GM19397 (cell line): ENCODE data around the gene KMT2D.

ENCODE experiments used
- ATAC-seq: cut with Tn5 transposase; IDR thresholded peaks from one replicate; pipeline ENCODE4 v1.9.1; 2021; ENCODE audit warnings: mild to moderate bottlenecking, moderate library complexity; ENCODE audit not compliant: unreplicated experiment

KMT2D gene, protein sequence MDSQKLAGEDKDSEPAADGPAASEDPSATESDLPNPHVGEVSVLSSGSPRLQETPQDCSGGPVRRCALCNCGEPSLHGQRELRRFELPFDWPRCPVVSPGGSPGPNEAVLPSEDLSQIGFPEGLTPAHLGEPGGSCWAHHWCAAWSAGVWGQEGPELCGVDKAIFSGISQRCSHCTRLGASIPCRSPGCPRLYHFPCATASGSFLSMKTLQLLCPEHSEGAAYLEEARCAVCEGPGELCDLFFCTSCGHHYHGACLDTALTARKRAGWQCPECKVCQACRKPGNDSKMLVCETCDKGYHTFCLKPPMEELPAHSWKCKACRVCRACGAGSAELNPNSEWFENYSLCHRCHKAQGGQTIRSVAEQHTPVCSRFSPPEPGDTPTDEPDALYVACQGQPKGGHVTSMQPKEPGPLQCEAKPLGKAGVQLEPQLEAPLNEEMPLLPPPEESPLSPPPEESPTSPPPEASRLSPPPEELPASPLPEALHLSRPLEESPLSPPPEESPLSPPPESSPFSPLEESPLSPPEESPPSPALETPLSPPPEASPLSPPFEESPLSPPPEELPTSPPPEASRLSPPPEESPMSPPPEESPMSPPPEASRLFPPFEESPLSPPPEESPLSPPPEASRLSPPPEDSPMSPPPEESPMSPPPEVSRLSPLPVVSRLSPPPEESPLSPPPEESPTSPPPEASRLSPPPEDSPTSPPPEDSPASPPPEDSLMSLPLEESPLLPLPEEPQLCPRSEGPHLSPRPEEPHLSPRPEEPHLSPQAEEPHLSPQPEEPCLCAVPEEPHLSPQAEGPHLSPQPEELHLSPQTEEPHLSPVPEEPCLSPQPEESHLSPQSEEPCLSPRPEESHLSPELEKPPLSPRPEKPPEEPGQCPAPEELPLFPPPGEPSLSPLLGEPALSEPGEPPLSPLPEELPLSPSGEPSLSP (N-terminal part only)

GRCh38 chr12:49060237-49061156 lies at the start of gene KMT2D:
Gene KMT2D (minus strand): TSS chr12:49060794. CDS start chr12:49055324, 5,470 bp downstream.
- ATAC-seq = peak; percentile 53

- peak; percentile 6 for ATAC-seq
Observed at GRCh38 chr12:49109641-49110463, 49.3 kb upstream of the KMT2D start.

- no peak for ATAC-seq
Observed at GRCh38 chr12:49108958-49109404, 48.4 kb upstream of the KMT2D start.

DNA sequence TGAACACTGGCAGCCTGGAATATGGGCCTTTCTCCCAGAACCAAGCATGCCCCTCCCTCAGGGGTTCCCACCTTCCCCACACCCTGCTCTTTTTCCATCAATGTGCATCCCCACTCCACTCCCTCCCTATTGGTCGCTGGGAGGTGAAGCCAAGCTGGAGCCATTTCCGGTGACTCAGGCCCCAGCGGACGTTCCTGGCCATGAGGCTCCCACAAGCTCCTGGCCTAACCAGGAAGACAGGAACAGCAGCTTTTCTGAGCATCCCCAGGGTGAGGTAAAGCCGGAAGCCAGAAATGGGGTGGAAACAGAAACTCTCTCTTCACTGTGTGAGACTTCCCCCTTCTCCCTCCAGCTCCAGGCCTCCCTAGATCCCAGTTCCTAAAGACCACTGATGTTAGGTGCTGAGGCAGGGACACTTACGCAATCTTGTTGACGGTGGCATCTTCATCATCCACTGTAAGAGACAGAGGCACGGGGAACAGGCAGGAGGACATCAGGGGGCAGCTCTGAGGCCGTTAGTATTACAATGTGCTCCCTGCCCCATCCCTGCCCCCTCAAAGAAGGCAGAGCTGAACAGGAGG lies 45.0 kb upstream of the KMT2D start:
- no peak for ATAC-seq

DNA sequence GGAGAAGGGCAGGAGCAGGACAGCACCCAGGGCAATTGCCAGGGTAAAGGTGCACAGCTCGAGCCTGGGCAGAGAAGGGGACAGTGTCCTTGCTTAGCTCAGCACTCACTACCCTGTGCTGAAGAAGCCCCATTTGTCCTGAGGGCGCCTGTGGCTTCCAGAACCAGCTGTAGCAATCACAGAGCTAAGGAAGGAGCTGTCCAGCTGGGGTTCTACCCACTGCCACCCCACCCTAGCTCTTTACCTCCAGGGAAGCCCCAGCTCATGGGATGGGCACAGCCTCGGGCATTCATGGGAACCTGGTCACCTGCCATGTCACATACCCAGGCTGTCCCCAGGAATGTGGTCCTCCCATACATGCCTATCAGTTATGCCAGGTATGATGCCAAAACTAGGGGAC lies 44.2 kb upstream of the KMT2D start:
- no peak for ATAC-seq

DNA sequence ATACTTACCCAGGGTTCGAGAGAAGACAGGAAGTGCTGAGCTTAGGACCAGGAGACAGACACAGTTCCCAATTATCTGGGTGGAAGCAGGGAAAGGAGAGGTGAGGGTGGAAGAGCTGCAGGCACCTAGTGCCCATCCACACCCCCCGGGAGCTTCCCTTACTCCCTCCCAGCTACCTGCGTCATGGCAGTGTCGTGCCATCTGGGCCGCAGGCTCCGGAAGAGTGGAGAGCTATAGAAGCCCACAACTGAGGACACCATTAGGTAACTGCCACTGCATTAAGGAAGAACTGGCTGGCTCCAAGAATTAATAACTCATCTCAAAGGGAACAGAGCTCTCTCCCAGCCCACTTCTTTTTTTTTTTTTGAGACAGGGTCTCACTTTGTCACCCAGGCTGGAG lies 39.8 kb upstream of the KMT2D start:
- ATAC-seq = no peak

- ATAC-seq = no peak
Observed at GRCh38 chr12:49098703-49099102, 38.1 kb upstream of the KMT2D start.

DNA sequence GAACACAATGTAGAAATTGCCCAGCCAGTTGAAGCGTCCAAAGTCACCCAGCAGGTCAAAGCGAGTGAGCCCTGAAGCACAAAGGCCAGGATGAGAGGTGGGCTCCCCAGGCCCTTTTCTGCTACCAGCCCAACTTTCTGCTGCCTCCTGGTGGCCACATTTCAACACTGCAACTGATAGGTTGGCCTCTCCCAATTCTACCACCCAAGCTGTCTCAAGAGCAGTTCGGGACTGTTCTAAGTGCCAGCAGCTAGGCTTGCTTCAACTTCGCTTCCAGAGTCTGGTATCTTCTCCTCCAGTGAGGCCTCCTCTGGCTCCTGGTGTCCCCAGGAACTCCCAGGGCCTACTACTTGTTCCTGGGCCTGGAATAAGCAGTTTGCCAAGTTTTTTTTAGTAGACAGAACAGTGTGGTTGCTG lies 37.4 kb upstream of the KMT2D start:
- ATAC-seq = no peak

DNA sequence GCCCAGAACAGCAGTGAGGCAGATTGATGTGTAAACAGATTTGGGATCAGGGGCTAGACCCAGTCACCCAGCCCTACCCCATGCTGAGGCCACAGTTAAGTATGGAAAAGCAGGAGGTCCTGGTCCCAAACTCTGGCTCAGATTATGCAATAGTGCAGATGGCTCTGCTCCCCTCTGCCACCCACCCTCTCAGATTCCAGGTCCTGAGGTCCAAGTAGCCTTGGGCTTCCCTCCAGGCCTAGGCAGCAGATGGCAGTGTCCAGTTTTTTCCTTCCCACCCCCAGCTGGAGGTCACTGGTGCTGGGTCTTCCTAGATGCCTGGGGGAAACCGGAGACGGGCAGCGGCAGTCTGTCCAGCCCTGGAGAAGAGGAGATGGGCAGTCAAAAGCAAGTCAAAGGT lies 36.8 kb upstream of the KMT2D start:
- no peak for ATAC-seq

DNA sequence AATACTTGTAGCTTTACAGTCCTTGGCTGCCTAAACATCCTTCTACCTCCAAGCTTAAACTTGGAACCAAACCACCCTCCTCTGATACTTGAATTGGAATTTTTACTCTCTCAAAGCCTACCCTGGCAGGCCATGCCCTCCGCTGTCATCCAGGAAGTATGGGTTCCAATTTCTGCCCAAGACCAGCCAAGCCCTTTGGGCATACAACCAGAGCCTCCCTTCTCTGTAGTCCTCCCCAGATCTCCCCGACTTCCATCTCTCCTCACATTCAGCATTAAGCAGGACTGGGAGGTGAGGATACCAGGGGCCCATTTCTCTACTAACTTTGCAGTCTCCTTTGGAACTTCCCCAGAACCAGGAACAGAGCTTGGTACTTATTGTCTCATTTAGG lies 34.4 kb upstream of the KMT2D start:
- ATAC-seq = no peak

- no peak for ATAC-seq
Observed at GRCh38 chr12:49094160-49094974, 33.8 kb upstream of the KMT2D start, which contains the start of gene DHH. Gene DHH (minus strand): TSS chr12:49094801. CDS start chr12:49094512, 289 bp downstream.

- no peak for ATAC-seq
Observed at GRCh38 chr12:49093792-49094159, 33.2 kb upstream of the KMT2D start.

DNA sequence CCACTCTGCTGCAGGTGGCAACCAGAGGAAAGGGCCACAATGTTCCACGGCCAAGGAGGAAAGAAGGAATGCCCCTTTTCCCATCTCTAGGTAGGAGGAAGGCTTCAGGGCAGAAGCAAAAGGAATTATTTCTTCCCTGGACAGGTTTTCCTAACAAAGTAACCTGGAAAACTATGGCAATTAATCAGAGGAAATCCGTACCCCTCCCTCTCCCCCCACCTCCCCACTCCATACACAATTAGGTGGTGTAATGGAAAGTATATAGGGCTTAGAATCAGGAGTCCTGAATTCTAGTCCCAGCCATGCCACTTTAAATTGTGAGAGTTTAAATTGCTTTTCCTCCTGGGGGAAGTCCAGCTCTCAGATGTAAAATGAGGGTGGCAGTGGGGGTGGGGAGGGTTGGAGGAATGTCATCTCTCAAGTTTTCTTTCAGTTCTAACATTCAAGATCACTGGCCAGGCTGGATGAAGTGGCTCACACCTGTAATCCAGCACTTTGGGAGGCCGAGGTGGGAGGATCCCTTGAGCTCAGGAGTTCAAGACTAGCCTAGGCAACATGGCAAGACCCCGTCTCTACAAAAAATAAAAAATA lies 32.3 kb upstream of the KMT2D start:
- no peak for ATAC-seq

DNA sequence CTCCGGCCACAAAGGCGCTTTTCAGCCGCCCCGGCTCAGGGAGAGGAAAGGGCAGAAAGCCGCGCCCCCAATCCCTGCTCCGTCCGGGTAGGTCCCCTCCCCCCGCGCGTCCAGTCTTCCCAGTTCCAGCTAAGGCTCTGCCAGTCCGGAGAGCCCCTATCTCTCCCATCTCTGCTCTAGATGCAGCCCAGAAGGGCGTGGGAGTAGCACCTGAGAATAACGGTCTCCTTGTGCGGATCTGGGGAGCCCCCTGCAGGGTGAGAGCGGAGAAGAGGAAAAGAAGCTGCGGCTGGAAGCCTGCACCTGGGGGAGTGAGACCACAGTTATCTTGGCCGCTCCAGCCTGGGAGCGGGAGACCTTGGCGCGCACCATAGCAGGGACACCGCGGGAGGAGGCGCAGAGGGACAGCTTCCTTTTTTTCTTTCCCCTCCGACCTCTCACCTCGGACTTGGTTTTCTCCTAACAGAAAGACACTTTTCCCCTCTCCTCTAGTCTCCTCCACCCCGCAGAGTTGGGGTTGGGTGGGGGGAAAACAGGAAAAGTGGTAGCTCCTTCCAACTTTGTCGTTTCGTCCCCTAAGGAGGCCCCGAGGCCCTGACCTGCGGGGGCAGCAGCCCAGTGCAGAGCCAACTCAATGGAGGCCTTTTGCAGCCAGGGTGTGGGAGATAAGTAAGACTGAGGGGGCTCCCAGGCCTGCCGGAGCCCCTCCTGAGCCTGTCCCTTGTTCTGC lies 31.7 kb upstream of the KMT2D start:
- no peak for ATAC-seq

DNA sequence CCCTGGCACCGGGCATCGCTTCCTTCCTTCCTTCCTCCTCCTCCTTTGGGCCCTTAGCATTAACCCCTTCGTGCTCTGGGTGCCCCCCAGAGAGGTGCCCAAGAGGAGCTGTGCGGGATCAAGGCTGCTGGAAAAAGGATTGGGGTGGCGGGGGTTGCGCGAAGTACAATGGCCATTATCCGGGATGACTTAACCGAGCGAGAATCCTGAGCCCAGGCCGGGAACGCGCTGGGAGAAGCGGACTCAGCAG lies 31.2 kb upstream of the KMT2D start:
- no peak for ATAC-seq

GRCh38 chr12:49091056-49091835 lies 30.7 kb upstream of the KMT2D start:
- no peak for ATAC-seq
